AG10803 (cell line): Measurements from ENCODE around the gene ZNRF1.
"Not testable (repeated sequence)": the region's sequence is repeated elsewhere in the genome, so short reads cannot be mapped to it uniquely, and the experiment has no call there.

Source experiments
- DNase-seq: peaks from one replicate; pipeline ENCODE4 v3.0.0; 2010; ENCODE audit warnings: low read depth
- H3K4me3 ChIP-seq: 2 replicates; pipeline ENCODE4 v1.5.1; 2011; ENCODE audit warnings: mild to moderate bottlenecking, low read length, control low read depth
- CTCF ChIP-seq: conservative IDR thresholded peaks from 2 replicates; pipeline ENCODE4 v1.5.1; 2011; ENCODE audit warnings: mild to moderate bottlenecking, low read length, control low read depth, inconsistent platforms

ZNRF1 gene

DNA sequence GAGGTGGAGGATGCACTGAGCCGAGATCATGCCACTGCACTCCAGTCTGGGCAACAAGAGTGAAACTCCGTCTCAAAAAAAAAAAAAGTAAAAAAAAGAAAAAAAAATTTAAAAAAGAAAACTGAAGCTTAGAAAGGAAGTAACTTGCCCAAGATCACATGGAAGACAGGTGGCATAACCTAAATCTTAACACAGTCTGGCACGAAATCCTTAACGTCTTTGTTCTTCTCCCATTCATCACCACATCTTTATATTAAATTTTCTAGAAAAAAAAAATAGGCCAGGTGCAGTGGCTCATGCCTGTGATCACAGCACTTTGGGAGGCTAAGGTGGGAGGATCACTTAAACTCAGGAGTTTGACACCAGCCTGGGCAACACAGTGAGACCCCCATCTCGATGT is 23.2 kb upstream of the ZNRF1 start:
- no peak for TF ChIP-seq CTCF
- no peak overlapping the region for H3K4me3 ChIP-seq
- DNase-seq: no peak

DNA sequence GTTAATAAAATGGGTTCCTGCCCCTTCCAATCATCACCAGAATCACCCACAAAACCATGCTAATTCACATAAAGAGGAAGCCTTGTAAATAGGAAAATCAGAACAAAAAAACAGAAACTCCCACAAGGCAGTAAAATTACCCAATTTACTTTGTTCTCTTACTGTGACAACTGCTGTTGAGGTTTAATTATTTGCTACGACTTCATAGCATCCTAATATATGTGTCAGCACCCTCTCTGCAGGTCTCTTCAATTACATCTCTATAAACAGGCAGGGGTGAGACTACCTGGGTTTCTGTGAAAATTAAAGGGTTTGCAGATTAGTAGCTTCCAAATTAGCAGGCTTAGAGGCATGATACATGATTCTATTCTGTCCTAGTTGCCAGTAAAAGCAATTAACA is 16.6 kb upstream of the ZNRF1 start:
- H3K4me3 ChIP-seq: no peak overlapping the region
- no peak for TF ChIP-seq CTCF

GRCh38 chr16:74984194-74984528 is 14.7 kb upstream of the ZNRF1 start:
- no peak for TF ChIP-seq CTCF
- H3K4me3 ChIP-seq: peak overlapping the region; percentile 98
- no peak for DNase-seq

More for the DNA sequence above, 16.6 kb upstream of the ZNRF1 start:
- DNase-seq: no peak

GRCh38 chr16:74984529-74985296 is 14.1 kb upstream of the ZNRF1 start, which contains the start of gene WDR59:
TSS of gene WDR59 (minus strand) at chr16:74985123. CDS start at chr16:74985017, 106 bp downstream.
- TF ChIP-seq CTCF: no peak
- peak within 1 kb of the TSS; percentile 98 for H3K4me3 ChIP-seq

DNA sequence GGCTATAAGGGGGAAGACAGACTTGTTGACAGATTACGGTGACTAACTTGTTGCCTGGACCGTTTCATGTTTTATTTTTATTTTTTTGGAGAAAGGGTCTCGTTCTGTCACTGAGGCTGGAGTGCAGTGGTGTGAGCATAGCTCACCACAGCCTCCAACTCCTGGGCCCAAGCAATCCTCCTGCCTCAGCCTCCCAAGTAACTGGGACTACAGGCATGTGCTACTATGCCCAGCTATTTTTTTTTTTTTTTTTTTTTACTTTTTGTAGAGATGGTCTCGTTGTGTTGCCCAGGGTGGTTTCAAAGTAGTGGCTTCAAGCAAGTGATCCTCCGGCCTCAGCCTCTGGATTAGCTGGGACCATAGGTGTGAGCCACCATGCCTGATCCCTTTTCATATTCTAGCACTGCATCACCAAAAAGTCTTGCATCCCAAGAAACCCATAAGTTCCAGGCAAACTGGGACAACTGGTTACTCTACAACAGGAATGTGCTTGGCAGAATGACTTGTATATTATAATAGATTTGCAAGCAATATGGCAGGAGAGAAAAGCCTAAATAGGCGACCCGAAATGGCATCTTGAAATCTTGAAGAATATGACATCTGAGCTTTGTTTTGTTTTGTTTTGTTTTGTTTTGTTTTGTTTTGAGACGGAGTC is 11.7 kb upstream of the ZNRF1 start:
- no peak for TF ChIP-seq CTCF
- no peak for DNase-seq
- no peak overlapping the region for H3K4me3 ChIP-seq

More at GRCh38 chr16:74984529-74985296, 14.1 kb upstream of the ZNRF1 start, which contains the start of gene WDR59:
- DNase-seq: peak; percentile 98

DNA sequence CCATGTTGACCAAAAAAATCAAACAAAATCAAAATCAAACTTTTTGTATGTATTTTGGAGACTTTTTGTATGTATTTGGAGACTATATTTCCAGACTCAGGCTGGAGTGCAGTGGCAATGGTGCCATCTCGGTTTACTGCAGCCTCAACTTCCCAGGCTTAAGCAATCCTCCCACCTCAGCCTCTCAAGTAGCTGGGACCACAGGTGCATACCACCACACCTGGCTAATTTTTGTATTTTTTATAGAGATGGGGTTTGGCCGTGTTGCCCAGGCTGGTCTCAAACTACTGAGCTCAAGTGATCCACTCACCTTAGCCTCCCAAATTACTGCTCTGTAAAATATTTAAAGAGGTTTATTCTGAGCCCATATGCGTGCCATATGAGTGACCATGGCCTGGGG is 9.0 kb upstream of the ZNRF1 start:
- not testable (repeated sequence) for DNase-seq, H3K4me3 ChIP-seq

- TF ChIP-seq CTCF: no peak
- no peak for DNase-seq
- no peak overlapping the region for H3K4me3 ChIP-seq
These were observed 8.0 kb upstream of the ZNRF1 start for GRCh38 chr16:74990832-74991231.
